AG08395 (cell line): ENCODE measurements around the gene AP1S3.

ENCODE experiments used
- DNase-seq: peaks from one replicate; pipeline ENCODE4 v3.0.0; 2012; ENCODE audit warnings: mixed read lengths, low spot score

AP1S3 gene

GRCh38 chr2:223724861-223725260 is 112.5 kb downstream of the AP1S3 start:
- DNase-seq = no peak

- DNase-seq = no peak
These were observed 113.4 kb downstream of the AP1S3 start for GRCh38 chr2:223723954-223724411.

- DNase-seq = no peak
These were observed 115.2 kb downstream of the AP1S3 start for GRCh38 chr2:223722226-223722625.

GRCh38 chr2:223721746-223722145 is 115.6 kb downstream of the AP1S3 start:
- DNase-seq = no peak

- no peak for DNase-seq
These were observed 117.0 kb downstream of the AP1S3 start for GRCh38 chr2:223720367-223720766.

GRCh38 chr2:223712642-223713041 is 124.7 kb downstream of the AP1S3 start:
- DNase-seq = no peak

GRCh38 chr2:223711596-223712326 is 125.6 kb downstream of the AP1S3 start:
- DNase-seq = no peak
